MV-4-11 (cell line): Measurements from ENCODE around the gene PIK3R5.
A peak's percentile ranks its signal among the peaks of the same experiment; 100 is the strongest.
"Not testable (repeated sequence)": the region's sequence is repeated elsewhere in the genome, so short reads cannot be mapped to it uniquely, and the experiment has no call there.

Source experiments
- DNase-seq: peaks from one replicate; lab custom pipeline; 2025; lab: John Stamatoyannopoulos, UW

Gene PIK3R5

GRCh38 chr17:8984225-8984624, 18.7 kb upstream of the PIK3R5 start:
- DNase-seq: not testable (repeated sequence)

GRCh38 chr17:8981443-8981842, 15.9 kb upstream of the PIK3R5 start:
- no peak for DNase-seq

DNA sequence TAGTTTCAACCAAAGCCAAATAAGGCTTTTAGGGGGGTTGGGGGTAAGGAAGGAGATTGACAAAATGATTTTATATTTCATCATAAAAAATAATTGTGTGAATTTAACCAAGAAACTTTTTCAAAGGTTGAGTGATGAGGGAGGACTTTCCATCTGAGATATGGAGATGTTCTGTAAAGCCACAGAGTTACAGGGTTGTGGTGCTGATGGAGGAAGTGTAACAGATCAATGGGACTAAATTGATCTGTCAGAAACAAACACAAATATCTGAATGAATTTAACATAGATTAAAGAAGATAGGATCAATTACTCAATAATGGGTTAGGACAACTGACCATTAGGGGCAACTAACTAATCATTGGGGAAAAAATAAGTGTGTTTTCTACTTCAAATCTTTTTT, 14.2 kb upstream of the PIK3R5 start:
- DNase-seq: no peak

DNA sequence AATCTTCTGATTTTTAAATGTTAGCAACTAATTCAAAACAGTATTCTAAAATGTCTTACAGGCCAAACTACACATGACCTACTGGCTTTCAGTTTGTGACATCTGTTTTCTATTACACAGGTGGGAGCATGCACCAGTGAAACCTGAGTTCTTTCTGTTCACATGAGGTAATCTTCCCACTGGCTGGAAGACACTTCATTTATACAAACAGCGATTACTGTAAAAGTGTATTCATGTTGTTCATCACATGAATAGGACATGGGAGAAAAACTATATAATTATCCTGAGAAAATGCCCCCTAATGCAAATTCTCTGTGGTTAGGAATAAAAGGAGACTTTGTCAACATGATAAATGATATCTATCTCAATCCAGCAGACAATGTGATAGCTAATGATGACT, 11.1 kb upstream of the PIK3R5 start:
- DNase-seq: no peak

- DNase-seq: no peak
Measured at GRCh38 chr17:8975091-8975725, 9.7 kb upstream of the PIK3R5 start.

DNA sequence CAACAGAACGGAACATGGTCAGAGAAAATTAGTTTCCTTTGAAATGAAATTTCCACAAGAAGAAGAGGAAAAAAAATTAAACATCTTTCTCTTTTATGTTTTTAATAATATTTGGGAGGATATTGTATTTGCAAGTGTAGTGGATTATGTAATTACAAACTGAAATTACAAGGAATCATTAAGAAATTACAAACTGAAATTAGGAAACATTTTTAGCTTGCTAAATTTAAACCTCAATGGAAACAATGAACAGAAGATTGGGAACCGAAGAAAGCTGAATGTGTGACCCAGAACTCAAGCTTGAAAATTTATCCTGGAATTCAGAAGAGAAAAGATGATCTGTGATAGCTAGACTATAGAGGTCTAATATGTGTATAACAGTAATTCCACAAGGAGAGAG, 4.4 kb upstream of the PIK3R5 start:
- no peak for DNase-seq

DNA sequence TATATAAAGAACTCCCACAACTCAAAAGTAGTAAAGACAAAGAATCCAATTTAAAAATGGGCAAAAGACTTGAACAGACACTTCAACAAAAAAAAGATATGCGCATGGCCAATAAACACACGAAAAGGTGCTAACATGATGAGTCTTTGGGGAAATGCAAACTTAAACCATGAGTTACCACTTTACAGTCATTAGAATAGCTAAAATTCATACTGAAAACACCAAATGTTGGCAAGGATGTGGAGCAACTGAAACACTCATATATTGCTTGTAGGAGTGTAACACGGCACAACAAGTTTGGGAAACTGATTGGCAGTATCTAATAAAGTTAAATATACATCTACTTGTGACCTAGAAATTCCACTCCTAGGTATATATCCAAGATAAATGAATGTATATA, 3.0 kb upstream of the PIK3R5 start:
- DNase-seq: no peak

- DNase-seq: no peak
Measured at GRCh38 chr17:8967861-8968260, 2.4 kb upstream of the PIK3R5 start.

DNA sequence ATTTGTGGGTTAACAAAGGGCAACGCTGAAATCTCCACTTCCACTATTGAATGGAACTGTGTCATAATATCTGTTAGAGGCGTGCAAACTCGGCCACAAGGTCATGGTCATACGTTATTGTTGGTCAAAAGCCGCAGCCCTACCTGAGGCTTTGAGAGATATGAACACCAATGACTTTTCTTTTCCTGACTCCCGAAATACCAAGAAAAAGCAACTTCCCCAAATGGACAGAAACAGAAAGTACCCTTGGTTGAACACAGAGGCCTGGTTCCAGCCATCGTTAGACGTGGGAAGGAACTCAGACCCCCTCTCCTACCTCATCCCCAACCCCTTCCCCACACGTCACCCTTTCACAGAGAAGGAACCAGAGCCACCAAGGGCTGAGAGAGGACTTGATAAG, 1.4 kb upstream of the PIK3R5 start:
- DNase-seq: peak; percentile 99

DNA sequence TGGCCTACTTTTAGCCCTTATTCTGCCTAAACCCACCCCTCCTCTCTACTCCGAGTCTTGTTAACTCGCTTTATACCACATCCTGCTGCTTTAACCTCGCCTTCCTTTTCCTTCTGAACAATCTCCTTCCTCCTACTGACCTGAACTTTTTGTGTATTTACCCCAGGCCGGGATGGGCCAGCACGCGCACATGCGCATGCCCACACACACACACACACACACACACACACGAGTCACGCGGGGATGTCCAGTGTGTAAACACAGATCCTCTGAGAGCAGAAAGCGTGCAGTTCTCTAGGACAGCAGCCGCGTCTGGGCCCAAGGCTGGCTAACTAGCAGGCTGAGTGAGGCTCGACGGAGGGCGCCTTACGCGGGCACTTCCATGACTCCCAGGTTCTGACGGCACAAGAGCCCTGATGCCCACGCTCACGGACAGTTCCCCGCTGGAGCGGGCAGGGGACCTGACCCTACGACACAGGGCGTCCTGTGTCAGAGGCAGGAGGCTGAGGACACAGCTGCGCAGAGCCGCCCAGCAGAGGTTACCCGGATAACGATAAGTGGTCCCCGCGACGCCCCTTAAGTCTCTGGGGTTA, 610 bp downstream of the PIK3R5 start:
- peak; percentile 39 for DNase-seq

GRCh38 chr17:8963647-8964258, 1.8 kb downstream of the PIK3R5 start:
- peak; percentile 47 for DNase-seq

DNA sequence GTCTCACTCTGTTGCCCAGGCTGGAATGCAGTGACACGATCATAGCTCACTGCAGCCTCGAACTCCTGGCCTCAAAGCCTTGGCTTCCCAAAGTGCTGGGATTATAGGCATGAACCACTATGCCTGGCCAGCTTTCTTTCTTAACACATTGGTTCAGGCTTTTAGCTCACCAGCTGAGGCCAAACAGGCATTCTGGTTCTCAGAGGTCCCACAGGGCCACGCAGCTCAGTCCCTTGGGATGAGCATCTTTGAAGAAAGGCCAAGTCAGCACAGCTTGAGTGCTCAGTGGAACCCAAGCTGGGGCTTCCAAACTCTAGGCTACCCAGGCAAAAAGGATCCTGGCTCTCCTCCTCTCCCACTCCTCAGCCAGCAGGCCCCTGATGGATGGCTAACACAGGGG, 2.5 kb downstream of the PIK3R5 start:
- DNase-seq: no peak

- no peak for DNase-seq
Measured at GRCh38 chr17:8961829-8962228, 3.7 kb downstream of the PIK3R5 start.

DNA sequence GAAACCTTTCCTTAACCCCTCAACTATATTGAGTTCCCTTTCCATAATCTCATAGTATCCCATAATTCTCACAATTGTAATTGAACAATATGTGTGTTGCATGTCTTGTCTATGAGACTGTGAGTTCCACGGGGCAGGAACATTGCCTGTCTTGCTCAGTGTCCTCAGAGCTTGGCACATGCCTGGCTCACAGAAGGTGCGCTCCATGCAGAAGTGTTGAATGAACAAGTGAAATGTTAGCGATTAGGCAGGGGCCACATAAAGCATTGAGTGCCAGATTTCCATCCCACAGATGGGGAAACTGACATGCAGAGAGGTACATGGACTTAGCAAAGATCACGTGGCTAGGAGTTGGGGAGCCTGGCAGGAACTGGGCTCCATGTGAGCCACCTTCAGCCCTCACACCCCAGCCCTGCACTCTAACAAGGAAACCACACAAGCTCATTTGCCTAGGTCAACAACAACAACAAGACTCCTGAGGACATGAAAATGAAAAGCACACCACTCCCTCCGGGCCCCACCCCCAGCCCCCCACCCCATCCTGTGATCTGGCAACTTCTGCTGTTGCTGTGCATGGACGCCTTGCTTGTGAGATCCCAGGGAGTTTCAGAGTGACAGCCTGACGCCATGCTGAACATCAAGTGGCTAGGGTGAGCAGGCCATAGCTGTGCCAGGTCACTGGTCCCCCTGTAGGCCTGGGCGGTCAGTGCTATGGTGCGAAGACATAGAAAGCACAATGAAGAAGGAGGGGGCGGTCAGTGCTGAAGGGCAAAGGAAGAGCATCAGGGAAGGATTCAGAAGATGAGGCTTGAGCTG, 5.0 kb downstream of the PIK3R5 start:
- DNase-seq: no peak

DNA sequence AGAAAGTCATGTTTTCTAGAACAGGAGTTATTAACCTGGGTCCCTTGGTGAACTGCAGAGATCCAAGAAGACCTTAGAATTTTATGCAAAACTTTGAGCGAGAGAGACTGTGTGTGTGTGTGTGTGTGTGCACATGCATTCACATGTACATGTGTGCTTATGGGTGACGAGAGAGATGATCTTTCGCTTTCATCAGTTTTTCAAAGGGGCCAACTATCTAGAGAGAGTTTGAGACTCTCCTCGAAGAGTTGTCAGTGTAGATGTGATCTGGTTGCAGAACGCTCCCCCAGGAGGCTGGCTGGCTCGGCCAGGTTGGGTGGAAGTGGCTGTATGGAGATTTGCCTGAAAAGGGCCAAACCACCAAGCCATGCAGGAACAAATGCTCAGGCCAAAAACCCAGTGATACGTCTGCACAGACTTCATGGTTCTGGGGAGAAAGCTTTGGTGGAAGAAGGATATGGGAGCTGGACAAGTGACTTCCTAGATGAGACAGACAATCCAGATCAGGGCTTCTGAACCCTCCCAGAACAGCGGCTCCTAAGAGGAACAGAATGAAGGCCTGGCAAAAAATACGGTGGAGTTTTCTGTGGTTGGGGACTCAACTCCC, 6.1 kb downstream of the PIK3R5 start:
- no peak for DNase-seq

DNA sequence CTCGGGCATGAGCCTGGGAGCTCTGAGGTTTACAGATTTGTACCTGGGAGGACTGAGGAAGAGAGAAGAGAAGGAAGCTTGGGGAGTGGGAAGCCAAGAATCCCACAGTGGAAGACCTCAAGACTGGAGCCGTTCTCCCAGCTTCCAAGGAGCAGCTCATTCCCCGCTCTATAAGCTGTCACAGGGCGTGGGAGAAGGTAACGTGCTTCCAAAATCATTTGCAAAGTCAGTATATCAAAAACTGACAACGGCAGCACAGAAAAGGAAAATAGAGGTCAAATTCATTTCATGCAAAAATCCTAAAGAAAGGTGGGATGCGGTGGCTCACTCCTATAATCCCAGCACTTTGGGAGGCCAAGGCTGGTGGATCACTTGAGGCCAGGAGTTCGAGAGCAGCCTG, 7.8 kb downstream of the PIK3R5 start:
- DNase-seq: no peak

DNA sequence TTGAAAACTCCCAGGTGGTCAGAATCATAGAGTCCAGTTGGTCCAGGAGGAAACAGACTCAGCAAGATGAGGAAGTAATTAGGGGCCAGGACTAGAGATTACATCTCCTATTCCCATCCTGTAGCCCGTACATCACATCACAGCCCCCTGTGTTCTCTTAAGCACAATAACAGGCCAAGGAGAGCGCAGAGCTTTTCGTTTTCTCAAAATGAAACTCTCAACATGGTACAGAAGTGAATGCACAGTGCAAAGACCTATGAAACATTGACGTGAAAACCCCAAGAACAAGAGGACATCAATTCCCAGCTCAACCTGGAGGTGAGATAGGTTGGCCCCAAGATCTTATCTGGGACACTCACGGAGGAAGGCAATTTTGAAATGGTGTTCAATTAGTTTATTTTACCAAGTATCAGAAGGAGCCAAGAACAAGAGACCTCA, 9.0 kb downstream of the PIK3R5 start:
- no peak for DNase-seq

DNA sequence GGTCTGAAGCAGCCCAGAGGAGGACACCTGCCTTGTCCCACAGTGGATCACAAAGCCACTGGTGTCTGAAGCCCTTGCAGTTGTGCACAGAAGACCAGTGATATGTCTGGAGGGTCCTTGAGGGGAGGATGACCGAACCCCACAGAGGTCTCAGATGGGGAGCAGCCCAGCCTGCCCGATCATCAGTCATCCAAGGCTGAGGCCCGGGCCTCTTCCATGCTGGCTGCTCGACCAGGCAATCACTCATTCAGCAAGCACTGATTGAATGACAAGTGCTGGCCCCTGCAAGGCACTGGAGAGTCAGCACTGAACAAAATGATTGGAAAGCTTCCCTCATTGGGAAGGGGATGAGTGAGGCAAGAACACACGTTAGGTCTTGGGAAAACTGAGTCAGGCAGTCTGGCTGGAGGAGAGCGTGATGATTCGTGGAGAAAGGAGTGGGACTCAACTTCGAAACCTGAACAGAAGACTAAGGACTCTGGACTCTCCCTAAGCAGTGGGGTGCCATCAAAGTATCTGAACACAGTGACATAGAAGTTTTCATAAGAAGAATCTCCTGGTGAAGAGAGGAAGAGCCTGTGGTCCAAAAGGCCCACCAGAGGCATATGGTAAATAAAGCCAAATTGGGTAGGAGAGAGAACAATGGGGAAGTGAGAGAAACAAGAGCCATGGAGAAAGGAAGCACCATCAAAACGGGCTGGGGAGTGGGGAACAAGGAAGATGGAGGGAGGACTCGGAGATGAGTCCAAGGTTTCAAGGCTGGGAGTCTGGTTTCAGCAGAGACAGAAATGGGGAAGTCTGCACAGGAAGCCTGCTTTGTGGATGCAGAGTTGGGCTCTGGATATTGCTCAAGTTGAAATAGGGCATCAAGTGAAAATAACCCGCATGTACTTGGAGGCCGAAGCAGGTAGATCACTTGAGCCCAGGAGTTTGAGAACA, 10.2 kb downstream of the PIK3R5 start:
- peak; percentile 97 for DNase-seq

GRCh38 chr17:8954339-8954738, 11.2 kb downstream of the PIK3R5 start:
- peak; percentile 94 for DNase-seq

DNA sequence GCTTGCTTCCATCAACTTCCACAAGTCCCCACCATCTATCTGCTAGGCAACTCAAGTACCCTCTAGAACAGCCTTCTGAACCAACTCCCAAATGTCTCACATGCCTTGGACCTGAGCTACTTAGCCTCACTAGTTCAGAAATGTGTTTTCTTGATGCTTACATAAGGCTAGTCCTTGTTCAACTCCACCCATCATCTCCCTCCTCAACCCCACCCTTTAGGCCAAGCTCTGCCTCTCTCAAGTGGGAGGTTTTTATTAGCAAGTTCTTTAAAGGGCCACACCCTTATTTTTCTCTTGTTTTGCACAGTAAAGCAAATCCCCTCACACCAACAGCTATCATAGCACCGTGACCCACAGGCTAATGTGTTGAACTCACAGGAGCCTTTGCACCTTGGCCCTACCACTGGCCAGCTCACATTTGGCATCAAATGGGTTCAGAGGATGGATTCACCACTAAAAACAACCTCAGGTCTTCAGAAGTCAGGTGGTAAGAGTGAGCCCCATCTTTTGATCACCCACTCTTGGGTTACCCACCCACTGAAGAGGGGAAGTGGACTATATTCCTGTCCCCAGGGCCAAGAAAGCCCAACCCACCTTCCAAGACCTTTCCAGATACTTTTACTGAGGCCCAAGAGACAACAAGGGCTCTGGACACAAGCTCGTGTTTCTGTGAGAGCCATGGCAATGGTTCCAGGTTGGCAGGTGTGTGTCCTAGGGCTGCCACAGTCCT, 12.2 kb downstream of the PIK3R5 start:
- DNase-seq: no peak

GRCh38 chr17:8952191-8952590, 13.3 kb downstream of the PIK3R5 start:
- DNase-seq: no peak
